ENCODE data around the gene LAMP5. TPM values are rescaled to one million over a fixed set of nuclear protein-coding genes. Genes with fewer than 3 reads are reported as not detected.

The LAMP5 gene
- total RNA-seq, 2 donors from 2014 or later, result 0.14 to 0.34 TPM

- no peak overlapping the region for H3K27ac ChIP-seq
- H3K36me3 ChIP-seq, result no peaks in the 10 kb centered on the region
- no peak for TF ChIP-seq POLR2AphosphoS5 (IDR thresholded peaks at IDR 0.05)
- no peak for TF ChIP-seq CTCF (IDR thresholded peaks at IDR 0.05)
- TF ChIP-seq POLR2A (IDR thresholded peaks at IDR 0.05), result no peak
- DNase-seq (ENCODE audit: low spot score), result no peak
- no peaks in the 10 kb centered on the region for H3K9me3 ChIP-seq
- H3K4me1 ChIP-seq (replicated peaks), result no peaks in the 10 kb centered on the region
- 51% methylated on average over 4 of the region's 4 CpGs for WGBS
- no peak overlapping the region for H3K4me3 ChIP-seq
- no peaks in the 10 kb centered on the region for H3K27me3 ChIP-seq (replicated peaks; ENCODE audit: insufficient read depth)
- intact Hi-C loops (cut with DNase I), result no loop called here
These were observed 28.8 kb downstream of the LAMP5 start for GRCh38 chr20:9543214-9543613.

- no peak for TF ChIP-seq POLR2A (IDR thresholded peaks at IDR 0.05)
- TF ChIP-seq CTCF (IDR thresholded peaks at IDR 0.05), result no peak
- TF ChIP-seq POLR2AphosphoS5 (IDR thresholded peaks at IDR 0.05), result no peak
- H3K27ac ChIP-seq, result no peak overlapping the region
- H3K9me3 ChIP-seq, result no peaks in the 10 kb centered on the region
- H3K4me3 ChIP-seq, result no peak overlapping the region
- no peaks in the 10 kb centered on the region for H3K27me3 ChIP-seq (replicated peaks; ENCODE audit: insufficient read depth)
- 92% methylated on average over 1 of the region's 1 CpG for WGBS
- H3K4me1 ChIP-seq (replicated peaks), result no peaks in the 10 kb centered on the region
- no peak for DNase-seq (ENCODE audit: low spot score)
- no peaks in the 10 kb centered on the region for H3K36me3 ChIP-seq
- intact Hi-C loops (cut with DNase I), result no loop called here
These were observed 35.9 kb downstream of the LAMP5 start for GRCh38 chr20:9550283-9550682.

- Histone ChIP-seq H3K9me3 (no peaks in the 10 kb centered on the region), H3K4me1 (replicated peaks) (no peaks in the 10 kb centered on the region), H3K27me3 (replicated peaks; ENCODE audit: insufficient read depth) (no peaks in the 10 kb centered on the region), H3K36me3 (no peaks in the 10 kb centered on the region), H3K27ac (no peak overlapping the region), H3K4me3 (no peak overlapping the region)
- 45% methylated on average over 2 of the region's 2 CpGs for WGBS
- TF ChIP-seq POLR2AphosphoS5 (IDR thresholded peaks at IDR 0.05), result no peak
- TF ChIP-seq POLR2A (IDR thresholded peaks at IDR 0.05), result no peak
- TF ChIP-seq CTCF (IDR thresholded peaks at IDR 0.05), result no peak
- no peak for DNase-seq (ENCODE audit: low spot score)
- intact Hi-C loops (cut with DNase I), result no loop called here
These were observed 36.5 kb downstream of the LAMP5 start for GRCh38 chr20:9550871-9551270.

- H3K9me3 ChIP-seq, result no peaks in the 10 kb centered on the region
- intact Hi-C loops (cut with DNase I), result no loop called here
- 76% methylated on average over 4 of the region's 4 CpGs for WGBS
- H3K36me3 ChIP-seq, result no peaks in the 10 kb centered on the region
- no peak for DNase-seq (ENCODE audit: low spot score)
- H3K4me1 ChIP-seq (replicated peaks), result no peaks in the 10 kb centered on the region
- H3K27ac ChIP-seq, result no peak overlapping the region
- H3K4me3 ChIP-seq, result no peak overlapping the region
- H3K27me3 ChIP-seq (replicated peaks; ENCODE audit: insufficient read depth), result no peaks in the 10 kb centered on the region
- TF ChIP-seq CTCF (IDR thresholded peaks at IDR 0.05) (no peak), POLR2AphosphoS5 (IDR thresholded peaks at IDR 0.05) (no peak), POLR2A (IDR thresholded peaks at IDR 0.05) (no peak)
These were observed 37.6 kb downstream of the LAMP5 start for GRCh38 chr20:9551808-9552550.

- Histone ChIP-seq H3K9me3 (no peaks in the 10 kb centered on the region), H3K27me3 (replicated peaks; ENCODE audit: insufficient read depth) (no peaks in the 10 kb centered on the region), H3K27ac (no peak overlapping the region), H3K4me3 (no peak overlapping the region), H3K4me1 (replicated peaks) (no peaks in the 10 kb centered on the region), H3K36me3 (no peaks in the 10 kb centered on the region)
- 82% methylated on average over 2 of the region's 2 CpGs for WGBS
- intact Hi-C loops (cut with DNase I), result no loop called here
- TF ChIP-seq POLR2AphosphoS5 (IDR thresholded peaks at IDR 0.05) (no peak), POLR2A (IDR thresholded peaks at IDR 0.05) (no peak)
- no peak for DNase-seq (ENCODE audit: low spot score)
These were observed 41.4 kb downstream of the LAMP5 start for GRCh38 chr20:9555781-9556180.

Measured in prostate gland (tissue), 2 donors.